Spleen (tissue), 11 donors: ENCODE measurements around the gene MED12. TPM values are rescaled to one million over a fixed set of nuclear protein-coding genes. Genes with fewer than 3 reads are reported as not detected.

Experiments
- DNase-seq: peaks from one replicate; pipeline ENCODE4 v3.0.0-alpha.2; 2020
- H3K27ac ChIP-seq, 8 donors: fragments of 200-600 bp; sonication (generic) in 7 of 8; 1 replicate in 4 of 8; 2 replicates in 4 of 8; pipeline versions ENCODE4 v1.5.0 to v1.8.0; 2016 to 2021; ENCODE audit warnings: inconsistent platforms in 4 of 8, mild to moderate bottlenecking in 4 of 8, moderate library complexity in 1 of 8
- H3K27me3 ChIP-seq, 7 donors: fragments of 200-600 bp; sonication (generic) in 6 of 7; replicated peaks in 1 of 7; 1 replicate in 4 of 7; 2 replicates in 3 of 7; pipeline versions ENCODE4 v1.5.0 to v1.8.0; 2016 to 2021; ENCODE audit warnings: inconsistent platforms in 3 of 7, mild to moderate bottlenecking in 1 of 7
- H3K36me3 ChIP-seq, 6 donors: fragments of 200-600 bp; sonication (generic) in 5 of 6; 1 replicate in 4 of 6; 2 replicates in 2 of 6; pipeline versions ENCODE4 v1.5.0 to v1.8.0; 2016 to 2021; ENCODE audit warnings: inconsistent platforms in 2 of 6
- H3K4me1 ChIP-seq, 6 donors: fragments of 200-600 bp; sonication (generic) in 5 of 6; 1 replicate in 3 of 6; 2 replicates in 3 of 6; pipeline versions ENCODE4 v1.5.0 to v1.8.0; 2016 to 2021; ENCODE audit warnings: inconsistent platforms in 3 of 6
- H3K4me3 ChIP-seq, 8 donors: fragments of 200-600 bp; sonication (generic) in 7 of 8; 1 replicate in 4 of 8; 2 replicates in 4 of 8; pipeline versions ENCODE4 v1.5.0 to v1.8.0; 2016 to 2021; ENCODE audit warnings: inconsistent platforms in 4 of 8, mild to moderate bottlenecking in 4 of 8, moderate library complexity in 2 of 8
- H3K9me3 ChIP-seq, 8 donors: fragments of 200-600 bp; sonication (generic) in 7 of 8; 1 replicate in 4 of 8; 2 replicates in 4 of 8; pipeline versions ENCODE4 v1.5.0 to v1.8.0; 2016 to 2021; ENCODE audit warnings: inconsistent platforms in 4 of 8
- CTCF ChIP-seq, 11 experiments: fragments of 200-600 bp in 7 of 11; fragments of 450-650 bp in 4 of 11; sonication (generic) in 4 of 11; IDR thresholded peaks in 8 of 11; conservative IDR thresholded peaks in 3 of 11; 1 replicate in 7 of 11; 2 replicates in 4 of 11; pipeline versions ENCODE4 v1.4.0 to v1.8.0; 2016 to 2021; ENCODE audit warnings: antibody characterized with exemption in 11 of 11, inconsistent platforms in 4 of 11, mild to moderate bottlenecking in 1 of 11
- POLR2A ChIP-seq, 3 donors: fragments of 450-650 bp; IDR thresholded peaks; one replicate each; pipeline ENCODE4 v1.5.1; 2017; ENCODE audit warnings: antibody characterized with exemption in 3 of 3, mild to moderate bottlenecking in 1 of 3
- POLR2AphosphoS5 ChIP-seq, 3 donors: sonication (generic); formaldehyde crosslinking; IDR thresholded peaks; one replicate each; pipeline ENCODE4 v1.5.1; 2017; ENCODE audit warnings: antibody characterized with exemption in 3 of 3
- WGBS, 5 donors: extraction: QIAGEN DNeasy Blood & Tissue Kit in 3 of 5; methylation state at CpG; one replicate each; pipeline versions ENCODE4 v1.1.5 to v1.1.7; 2013 to 2018; 5-methylcytosine and 5-hydroxymethylcytosine counted together
- intact Hi-C: fragments of 100-400 bp; cut with DNase I; formaldehyde crosslinking; loops from one replicate; pipeline ENCODE4 v1.15.0; 2023; ENCODE audit warnings: low total_unique reads
- polyA plus RNA-seq, 3 donors: library from polyadenylated mRNA; stranded (reverse); fragments of 200-250 nt; gene quantifications; one replicate each; pipeline ENCODE4 v1.2.1, GENCODE V29; 2013
- total RNA-seq, 7 donors: library from RNA; depleted of rRNA in 3 of 7; stranded (reverse); fragments of >200 nt in 3 of 7; fragmentation: NEBNext Ultra II Directional in 4 of 7; extraction: Animal tissue kit (Norgen Biotek cat#: 25700) in 4 of 7; gene quantifications; one replicate each; pipeline versions ENCODE4 v1.1.0 to v1.2.1, GENCODE V29; 2016 to 2021
- donor health status: healthy with polysubstance abuse.
- donor health status: DM: no; HTN: no; CAD: no; lungs with moderate emphysema.
- donor health status: DM: no; HTN: no; CAD: no.
- donor health status: Bipolar disorder and iron deficiency.
- donor health status: healthy.
- donor health status: DM: no; HTN: no; CAD: no.
- donor health status: DM: yes; HTN: yes; CAD: no.

MED12 gene
- total and polyA plus RNA-seq, 10 donors = 5.2 to 151 (median 96.9) TPM

- no peak for DNase-seq
- WGBS, 5 donors = 78 to 99% (median 86%) methylated on average over 6 of the region's 6 CpGs
- TF ChIP-seq POLR2AphosphoS5 (IDR thresholded peaks at IDR 0.05) (no peak), POLR2A (IDR thresholded peaks at IDR 0.05) (no peak), CTCF (IDR thresholded peaks at IDR 0.05 in 8 of 11, conservative IDR thresholded peaks at IDR 0.05 in 3 of 11) (no peak)
Observed at GRCh38 chrX:71158603-71159002, 40.2 kb downstream of the MED12 start.

GRCh38 chrX:71159335-71159734 lies 40.9 kb downstream of the MED12 start:
- peaks cover 0 to 15% (median 0%) of the 10 kb centered on the region in 6 donors for H3K36me3 ChIP-seq
- 60 to 70% (median 67%) methylated on average over 5 of the region's 5 CpGs for WGBS, 5 donors
- no peak for TF ChIP-seq POLR2AphosphoS5 (IDR thresholded peaks at IDR 0.05)
- TF ChIP-seq CTCF (IDR thresholded peaks at IDR 0.05 in 8 of 11, conservative IDR thresholded peaks at IDR 0.05 in 3 of 11) = no peak
- TF ChIP-seq POLR2A (IDR thresholded peaks at IDR 0.05) = no peak
- intact Hi-C loops = no loop called here
- no peaks in the 10 kb centered on the region for H3K4me1 ChIP-seq
- no peak overlapping the region for H3K4me3 ChIP-seq
- no peaks in the 10 kb centered on the region for H3K9me3 ChIP-seq
- no peaks in the 10 kb centered on the region for H3K27me3 ChIP-seq
- no peak for DNase-seq
- H3K27ac ChIP-seq = no peak overlapping the region

More at GRCh38 chrX:71158603-71159002, 40.2 kb downstream of the MED12 start:
- peaks cover 0 to 15% (median 0%) of the 10 kb centered on the region in 6 donors for H3K36me3 ChIP-seq
- no peak overlapping the region for H3K4me3 ChIP-seq
- H3K4me1 ChIP-seq = no peaks in the 10 kb centered on the region
- no peaks in the 10 kb centered on the region for H3K27me3 ChIP-seq
- no peak overlapping the region for H3K27ac ChIP-seq
- H3K9me3 ChIP-seq = no peaks in the 10 kb centered on the region
- intact Hi-C loops = no loop called here

- no peak for TF ChIP-seq POLR2AphosphoS5 (IDR thresholded peaks at IDR 0.05)
- TF ChIP-seq POLR2A (IDR thresholded peaks at IDR 0.05) = no peak
- TF ChIP-seq CTCF (IDR thresholded peaks at IDR 0.05 in 8 of 11, conservative IDR thresholded peaks at IDR 0.05 in 3 of 11) = no peak
- H3K4me1 ChIP-seq = no peaks in the 10 kb centered on the region
- H3K27me3 ChIP-seq = no peaks in the 10 kb centered on the region
- no peak overlapping the region for H3K4me3 ChIP-seq
- WGBS, 5 donors = 80 to 93% (median 83%) methylated on average over 2 to 3 of the region's 3 CpGs
- peaks cover 0 to 18% (median 0%) of the 10 kb centered on the region in 6 donors for H3K36me3 ChIP-seq
- no peaks in the 10 kb centered on the region for H3K9me3 ChIP-seq
- no peak for DNase-seq
- no peak overlapping the region for H3K27ac ChIP-seq
- intact Hi-C loops = no loop called here
Observed at GRCh38 chrX:71160475-71160874, 42.1 kb downstream of the MED12 start.

GRCh38 chrX:71162981-71163380 lies 44.6 kb downstream of the MED12 start:
- intact Hi-C loops = no loop called here

More at GRCh38 chrX:71162981-71163380, 44.6 kb downstream of the MED12 start:
- Histone ChIP-seq H3K27me3 (no peaks in the 10 kb centered on the region), H3K4me1 (no peaks in the 10 kb centered on the region), H3K4me3 (no peak overlapping the region), H3K36me3 (peaks cover 0 to 18% (median 0%) of the 10 kb centered on the region in 6 donors), H3K9me3 (no peaks in the 10 kb centered on the region), H3K27ac (no peak overlapping the region)
- 71 to 100% (median 75%) methylated on average over 1 to 4 of the region's 4 CpGs for WGBS, 5 donors
- no peak for DNase-seq
- TF ChIP-seq CTCF (IDR thresholded peaks at IDR 0.05 in 8 of 11, conservative IDR thresholded peaks at IDR 0.05 in 3 of 11) (no peak), POLR2A (IDR thresholded peaks at IDR 0.05) (no peak), POLR2AphosphoS5 (IDR thresholded peaks at IDR 0.05) (no peak)
